DOHH2 (cell line): Measurements from ENCODE around the gene MED23.

Experiments used
- H3F3A ChIP-seq: fragments of 200-600 bp; sonication (generic), shearing (Covaris generic); 2 replicates; pipeline ENCODE4 v1.6.0; 2016; ENCODE audit warnings: antibody characterized with exemption, mild to moderate bottlenecking; ENCODE audit not compliant: control insufficient read depth, insufficient read depth
- H3K27ac ChIP-seq: fragments of 200-600 bp; sonication (generic); 2 replicates; pipeline ENCODE4 v1.5.1; 2014; ENCODE audit warnings: low read depth, mild to moderate bottlenecking, low read length, moderate library complexity
- H3K27me3 ChIP-seq: fragments of 200-600 bp; sonication (generic); 2 replicates; pipeline ENCODE4 v1.6.1; 2014; ENCODE audit warnings: mild to moderate bottlenecking, low read length, mixed read lengths; ENCODE audit not compliant: control insufficient read depth
- H3K36me3 ChIP-seq: fragments of 200-600 bp; sonication (generic); 2 replicates; pipeline ENCODE4 v1.6.1; 2014; ENCODE audit warnings: mild to moderate bottlenecking, low read length, moderate library complexity, mixed read lengths; ENCODE audit not compliant: control insufficient read depth
- H3K4me1 ChIP-seq: fragments of 200-600 bp; sonication (generic); 2 replicates; pipeline ENCODE4 v1.6.1; 2014; ENCODE audit warnings: mild to moderate bottlenecking, low read length, mixed read lengths; ENCODE audit not compliant: control insufficient read depth
- H3K4me2 ChIP-seq: fragments of 200-600 bp; sonication (generic); 2 replicates; pipeline ENCODE4 v1.6.0; 2014; ENCODE audit warnings: mild to moderate bottlenecking, low read length, moderate library complexity
- H3K4me3 ChIP-seq: fragments of 200-600 bp; sonication (generic); 2 replicates; pipeline ENCODE4 v1.5.1; 2014; ENCODE audit warnings: mild to moderate bottlenecking, low read length, mixed read lengths
- H3K79me2 ChIP-seq: fragments of 200-600 bp; sonication (generic); 2 replicates; pipeline ENCODE4 v1.6.1; 2014; ENCODE audit warnings: mild to moderate bottlenecking, low read length, mixed read lengths; ENCODE audit not compliant: control insufficient read depth
- H3K9me2 ChIP-seq: fragments of 200-600 bp; sonication (generic); replicated peaks from 2 replicates; pipeline ENCODE4 v1.6.1; 2014; ENCODE audit warnings: mild to moderate bottlenecking, low read length, mixed read lengths; ENCODE audit not compliant: control insufficient read depth
- H3K9me3 ChIP-seq: fragments of 200-600 bp; sonication (generic); 2 replicates; pipeline ENCODE4 v1.6.1; 2014; ENCODE audit warnings: antibody characterized with exemption, low read length, mixed read lengths; ENCODE audit not compliant: control insufficient read depth, insufficient read depth
- H4K20me1 ChIP-seq: fragments of 200-600 bp; sonication (generic); 2 replicates; pipeline ENCODE4 v1.6.0; 2014; ENCODE audit warnings: low read depth, mild to moderate bottlenecking, antibody characterized with exemption, low read length, moderate library complexity; ENCODE audit not compliant: control insufficient read depth, insufficient read depth
- CTCF ChIP-seq: fragments of 200-600 bp; sonication (generic); IDR thresholded peaks from one replicate; pipeline ENCODE4 v1.5.1; 2014; ENCODE audit warnings: antibody characterized with exemption, mild to moderate bottlenecking, low read depth, low read length; ENCODE audit not compliant: poor library complexity, severe bottlenecking
- EZH2phosphoT487 ChIP-seq: fragments of 200-600 bp; sonication (generic); IDR thresholded peaks from 2 replicates; pipeline ENCODE4 v1.6.1; 2017; ENCODE audit warnings: borderline replicate concordance, mild to moderate bottlenecking, antibody characterized with exemption, low read length, moderate library complexity, mixed read lengths

MED23 gene

GRCh38 chr6:131587909-131588308 is 40.1 kb downstream of the MED23 start:
- no peaks in the 10 kb centered on the region for H3K4me1 ChIP-seq
- no peak overlapping the region for H3K4me2 ChIP-seq
- no peak overlapping the region for H3K27ac ChIP-seq
- H3K4me3 ChIP-seq = no peak overlapping the region
- H3K79me2 ChIP-seq = no peaks in the 10 kb centered on the region
- no peaks in the 10 kb centered on the region for H4K20me1 ChIP-seq
- peaks cover 4% of the 10 kb centered on the region; the same call in 1 of the 2 replicates for H3F3A ChIP-seq
- TF ChIP-seq EZH2phosphoT487 = no peak
- no peak for TF ChIP-seq CTCF
- no peaks in the 10 kb centered on the region for H3K27me3 ChIP-seq
- H3K9me3 ChIP-seq = no peaks in the 10 kb centered on the region
- no peaks in the 10 kb centered on the region for H3K9me2 ChIP-seq
- peaks cover 82% of the 10 kb centered on the region for H3K36me3 ChIP-seq

- Histone ChIP-seq H3K79me2 (no peaks in the 10 kb centered on the region), H3K9me2 (no peaks in the 10 kb centered on the region), H3K27ac (no peak overlapping the region), H3K36me3 (peaks cover 70% of the 10 kb centered on the region), H3K4me2 (no peak overlapping the region), H3K9me3 (no peaks in the 10 kb centered on the region), H3K4me1 (no peaks in the 10 kb centered on the region), H3F3A (peaks cover 4% of the 10 kb centered on the region; the same call in 1 of the 2 replicates), H3K27me3 (no peaks in the 10 kb centered on the region), H3K4me3 (no peak overlapping the region), H4K20me1 (no peaks in the 10 kb centered on the region)
- TF ChIP-seq EZH2phosphoT487 = no peak
These were observed 41.5 kb downstream of the MED23 start for GRCh38 chr6:131586543-131586942.

- H4K20me1 ChIP-seq = no peaks in the 10 kb centered on the region
- no peaks in the 10 kb centered on the region for H3K9me3 ChIP-seq
- no peak overlapping the region for H3K4me2 ChIP-seq
- no peaks in the 10 kb centered on the region for H3K4me1 ChIP-seq
- TF ChIP-seq CTCF (no peak), EZH2phosphoT487 (no peak)
- H3K79me2 ChIP-seq = no peaks in the 10 kb centered on the region
- H3K9me2 ChIP-seq = no peaks in the 10 kb centered on the region
- peaks cover 46% of the 10 kb centered on the region for H3K36me3 ChIP-seq
- no peaks in the 10 kb centered on the region for H3F3A ChIP-seq
- no peak overlapping the region for H3K4me3 ChIP-seq
- H3K27me3 ChIP-seq = no peaks in the 10 kb centered on the region
- H3K27ac ChIP-seq = no peak overlapping the region
These were observed 46.5 kb downstream of the MED23 start for GRCh38 chr6:131581523-131581922.

GRCh38 chr6:131575834-131576478 is 52.1 kb downstream of the MED23 start:
- no peaks in the 10 kb centered on the region for H3F3A ChIP-seq
- no peaks in the 10 kb centered on the region for H4K20me1 ChIP-seq
- H3K79me2 ChIP-seq = no peaks in the 10 kb centered on the region
- no peak for TF ChIP-seq CTCF
- TF ChIP-seq EZH2phosphoT487 = no peak
- no peak overlapping the region for H3K4me3 ChIP-seq
- H3K9me2 ChIP-seq = no peaks in the 10 kb centered on the region
- no peak overlapping the region for H3K27ac ChIP-seq
- H3K9me3 ChIP-seq = no peaks in the 10 kb centered on the region
- no peaks in the 10 kb centered on the region for H3K4me1 ChIP-seq
- H3K27me3 ChIP-seq = no peaks in the 10 kb centered on the region
- peaks cover 12% of the 10 kb centered on the region for H3K36me3 ChIP-seq
- H3K4me2 ChIP-seq = no peak overlapping the region
